ENCODE measurements around the gene CRKL. TPM values are rescaled to one million over a fixed set of nuclear protein-coding genes. Genes with fewer than 3 reads are reported as not detected.

CRKL gene
- total RNA-seq, 1 experiment from 2014 or later = 106 TPM

DNA sequence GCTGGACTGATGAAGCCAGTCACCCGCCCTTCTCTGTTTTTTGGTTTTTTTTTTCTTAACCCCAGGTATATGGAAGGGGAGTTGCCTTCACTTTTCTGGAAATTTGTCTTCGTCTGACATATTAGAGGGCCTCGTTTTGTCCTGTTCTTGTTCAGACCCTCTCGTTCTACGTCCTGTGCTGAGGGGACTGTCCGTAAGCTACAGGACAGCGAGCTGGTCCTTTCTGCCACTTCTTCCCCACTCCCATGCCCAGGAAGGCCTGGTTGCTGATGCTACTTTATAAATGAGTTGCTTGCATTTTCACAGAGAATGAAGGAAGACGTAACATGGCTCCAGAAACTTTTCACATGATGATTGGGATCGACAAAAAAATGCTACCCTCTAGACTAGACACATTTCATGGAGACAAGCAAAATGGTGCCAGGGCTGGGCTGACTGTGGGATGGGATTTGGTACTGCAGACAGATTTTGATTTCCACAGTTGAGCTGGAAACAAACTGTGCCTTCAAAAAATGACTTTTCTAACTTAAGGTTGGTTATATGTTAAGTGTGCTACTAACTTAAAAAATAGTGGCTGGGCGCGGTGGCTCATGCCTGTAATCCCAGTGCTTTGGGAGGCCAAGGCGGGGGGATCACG, 27.2 kb upstream of the CRKL start:
- no peak overlapping the region for H2AFZ ChIP-seq (ENCODE audit: low read length)
- H3K36me3 Mint-ChIP-seq (ENCODE audit: insufficient read depth in 1 of 3, low read depth in 3 of 3) = peaks cover 3 to 28% (median 14%) of the 10 kb centered on the region in 3 experiments; a peak in 5 of 7 replicates
- WGBS (ENCODE audit: extremely low coverage, insufficient read length, low lambda C conversion rate) = no CpG with 5 or more reads among the region's 13 CpGs
- H3T11ph ChIP-seq (ENCODE audit: low read length) = no peak overlapping the region
- 0 out of 7 replicates have a peak overlapping the region, but pooled peaks of 1 of the 3 experiments have one; percentile 66 for H3K27ac Mint-ChIP-seq
- H3K9me3 ChIP-seq (ENCODE audit: control insufficient read depth, low read depth, low read length) = no peaks in the 10 kb centered on the region
- DNase-seq = no peak
- H2BK20ac ChIP-seq (ENCODE audit: low read depth, low read length, poor library complexity, severe bottlenecking) = no peak overlapping the region
- H3K79me2 ChIP-seq (ENCODE audit: insufficient read depth, low read length) = no peaks in the 10 kb centered on the region
- H3K4me3 Mint-ChIP-seq = no peak overlapping the region
- H3K4me1 Mint-ChIP-seq = peaks cover 3 to 4% of the 10 kb centered on the region in 2 experiments; a peak in 1 of 4 replicates
- H3K4me1 ChIP-seq (ENCODE audit: insufficient read depth, low read length) = no peaks in the 10 kb centered on the region
- H2BK15ac ChIP-seq (ENCODE audit: low read depth, low read length) = no peak overlapping the region
- H4K8ac ChIP-seq (replicated peaks; ENCODE audit: insufficient read length, low read depth, low read length) = no peak overlapping the region
- no peak overlapping the region for H3K23ac ChIP-seq (ENCODE audit: insufficient read length, low read depth, low read length)
- no peaks in the 10 kb centered on the region for H3K27me3 ChIP-seq (ENCODE audit: insufficient read depth, low read length)
- H4K91ac ChIP-seq (ENCODE audit: insufficient read length, low read depth, low read length) = no peak overlapping the region
- H4K5ac ChIP-seq (ENCODE audit: insufficient read length, low read depth, low read length) = no peak overlapping the region
- no peak overlapping the region for H3K56ac ChIP-seq (ENCODE audit: insufficient read length, low read depth, low read length)
- no peaks in the 10 kb centered on the region for H3K27me3 Mint-ChIP-seq (ENCODE audit: low read depth)
- no peak overlapping the region for H3K4ac ChIP-seq (ENCODE audit: low read depth, low read length)
- H4K20me1 ChIP-seq (ENCODE audit: control insufficient read depth, insufficient read depth, insufficient read length) = no peaks in the 10 kb centered on the region
- no peak overlapping the region for H2AK5ac ChIP-seq (ENCODE audit: insufficient read length, low read length)
- no peak overlapping the region for H2BK5ac ChIP-seq (ENCODE audit: insufficient read length, low read length)
- TF ChIP-seq, protein P1, sequence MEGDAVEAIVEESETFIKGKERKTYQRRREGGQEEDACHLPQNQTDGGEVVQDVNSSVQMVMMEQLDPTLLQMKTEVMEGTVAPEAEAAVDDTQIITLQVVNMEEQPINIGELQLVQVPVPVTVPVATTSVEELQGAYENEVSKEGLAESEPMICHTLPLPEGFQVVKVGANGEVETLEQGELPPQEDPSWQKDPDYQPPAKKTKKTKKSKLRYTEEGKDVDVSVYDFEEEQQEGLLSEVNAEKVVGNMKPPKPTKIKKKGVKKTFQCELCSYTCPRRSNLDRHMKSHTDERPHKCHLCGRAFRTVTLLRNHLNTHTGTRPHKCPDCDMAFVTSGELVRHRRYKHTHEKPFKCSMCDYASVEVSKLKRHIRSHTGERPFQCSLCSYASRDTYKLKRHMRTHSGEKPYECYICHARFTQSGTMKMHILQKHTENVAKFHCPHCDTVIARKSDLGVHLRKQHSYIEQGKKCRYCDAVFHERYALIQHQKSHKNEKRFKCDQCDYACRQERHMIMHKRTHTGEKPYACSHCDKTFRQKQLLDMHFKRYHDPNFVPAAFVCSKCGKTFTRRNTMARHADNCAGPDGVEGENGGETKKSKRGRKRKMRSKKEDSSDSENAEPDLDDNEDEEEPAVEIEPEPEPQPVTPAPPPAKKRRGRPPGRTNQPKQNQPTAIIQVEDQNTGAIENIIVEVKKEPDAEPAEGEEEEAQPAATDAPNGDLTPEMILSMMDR (conservative IDR thresholded peaks at IDR 0.05) = no peak
- H3K18ac ChIP-seq (ENCODE audit: insufficient read length, low read depth, low read length) = no peak overlapping the region
- H3K9ac ChIP-seq (ENCODE audit: extremely low read depth, insufficient read length, low read length) = no peak overlapping the region
- no peak overlapping the region for H3K27ac ChIP-seq (ENCODE audit: insufficient read length, low read depth, low read length)
- no peak overlapping the region for H3K4me2 ChIP-seq (ENCODE audit: insufficient read depth, insufficient read length, low read length)
- no peaks in the 10 kb centered on the region for H3K9me3 Mint-ChIP-seq
- no peak overlapping the region for H2BK12ac ChIP-seq (ENCODE audit: insufficient read length, low read depth, low read length)
- no peak overlapping the region for H2BK120ac ChIP-seq (ENCODE audit: low read depth, low read length, poor library complexity, severe bottlenecking)
- H3K14ac ChIP-seq (ENCODE audit: insufficient read depth, low read length) = no peak overlapping the region
- H3K23me2 ChIP-seq (ENCODE audit: insufficient read length, low read depth, low read length, poor library complexity, severe bottlenecking) = no peaks in the 10 kb centered on the region
- no peaks in the 10 kb centered on the region for H3K79me1 ChIP-seq (ENCODE audit: insufficient read depth, low read depth, low read length, poor library complexity, severe bottlenecking)
